ENCODE results near the gene MAGEB3.

Gene MAGEB3

DNA sequence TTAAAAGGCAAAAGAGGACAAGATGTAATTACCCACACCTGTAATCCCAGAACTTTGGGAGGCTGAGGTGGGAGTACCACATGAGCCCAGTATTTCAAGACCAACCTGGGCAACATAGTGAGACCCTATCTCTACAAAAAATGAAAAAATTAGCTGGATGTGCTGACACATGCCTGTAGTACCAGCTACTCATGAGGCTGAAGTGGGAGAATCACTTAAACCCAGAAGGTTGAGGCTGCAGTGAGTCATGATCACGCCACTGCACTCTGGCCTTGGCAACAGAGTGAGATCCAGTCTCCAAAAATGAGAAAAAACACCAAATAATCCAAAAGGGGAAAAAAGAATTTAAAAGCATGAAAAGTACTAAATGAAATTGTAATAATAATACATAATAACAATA is 47.9 kb downstream of the MAGEB3 start:
- no peak for DNase-seq (ENCODE audit: low read depth)

DNA sequence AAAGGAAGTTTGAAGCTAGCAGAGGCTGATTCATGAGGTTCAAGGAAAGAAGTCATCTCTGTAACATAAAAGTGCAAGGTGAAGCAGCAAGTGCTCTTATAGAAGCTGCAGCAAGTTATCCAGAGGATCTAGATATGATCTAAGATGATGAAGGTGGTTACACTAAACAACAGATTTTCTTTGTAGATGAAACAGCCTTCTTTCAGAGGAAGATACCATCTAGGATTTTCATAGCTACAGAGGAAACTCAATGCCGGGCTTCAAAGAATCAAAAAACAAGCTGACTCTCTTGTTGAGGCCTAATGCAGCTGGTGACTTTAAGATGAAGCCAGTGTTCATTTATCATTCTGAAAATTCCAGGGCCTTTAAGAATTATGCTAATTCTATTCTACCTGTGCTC is 50.0 kb downstream of the MAGEB3 start:
- DNase-seq (ENCODE audit: low read depth): no peak

DNA sequence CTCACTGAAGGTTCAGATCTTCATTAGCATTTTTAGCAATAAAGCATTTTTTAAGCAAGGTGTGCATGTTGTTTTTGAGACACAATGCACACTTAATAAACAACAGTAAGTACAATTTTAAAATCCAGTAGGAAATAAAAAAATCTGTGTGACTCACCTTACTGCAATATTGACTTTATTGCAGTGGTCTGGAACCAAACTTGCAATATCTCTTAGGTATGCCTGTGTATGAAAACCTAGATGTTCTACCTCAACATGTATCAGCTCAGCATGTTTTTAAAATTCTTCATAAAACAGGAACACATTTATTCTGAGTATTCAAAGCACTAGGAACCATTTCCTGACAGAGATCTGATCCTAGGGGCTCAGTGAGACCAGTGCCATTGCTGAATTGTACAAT is 52.1 kb downstream of the MAGEB3 start:
- no peak for DNase-seq (ENCODE audit: low read depth)

DNA sequence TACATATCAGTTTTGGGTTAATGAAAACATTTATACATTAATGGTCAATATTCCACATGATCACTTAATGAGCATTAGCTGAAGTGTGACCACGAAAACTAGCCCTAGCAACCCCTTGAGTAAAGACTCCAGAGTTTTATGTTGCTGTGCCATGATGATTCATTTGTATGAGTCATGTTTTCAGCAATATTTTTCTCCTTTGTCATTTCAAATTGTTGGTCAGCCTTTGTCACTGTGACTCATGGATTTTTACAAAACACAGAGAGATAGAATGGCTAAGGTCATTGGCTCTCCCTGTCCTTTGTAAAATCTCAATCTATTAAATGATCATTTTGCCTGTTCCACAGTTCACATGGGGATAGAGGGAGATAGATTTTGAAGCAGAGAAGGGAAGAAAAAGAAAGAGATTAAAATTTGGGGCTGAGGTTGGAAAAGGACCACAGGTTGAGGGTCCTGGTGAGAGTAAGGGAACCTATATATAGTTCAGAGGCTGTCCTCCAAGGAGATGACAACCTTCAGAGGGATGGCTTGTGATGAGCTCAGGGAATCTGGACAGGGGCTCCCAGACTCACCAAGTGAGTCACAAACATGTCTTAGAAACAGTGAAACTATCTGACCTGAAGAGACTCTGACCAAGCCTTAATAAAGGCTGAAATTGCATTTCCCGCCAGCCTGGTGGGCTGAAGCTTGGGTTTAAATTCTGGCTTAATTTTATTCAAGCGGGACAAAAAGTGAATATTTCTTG is 53.2 kb downstream of the MAGEB3 start:
- no peak for DNase-seq (ENCODE audit: low read depth)

Measured in stimulated activated CD8-positive, alpha-beta memory T cell treated with anti-CD3 and anti-CD28 coated beads, Interleukin-12 subunit alpha, Interleukin-12 subunit beta, amount 100 ng/mL, for 1 hour (primary cell).